ENCODE data around the gene ANK3. TPM values are rescaled to one million over a fixed set of nuclear protein-coding genes. Genes with fewer than 3 reads are reported as not detected.

ANK3 gene
- total RNA-seq, 1 experiment from 2014 or later, result 6.7 TPM

DNA sequence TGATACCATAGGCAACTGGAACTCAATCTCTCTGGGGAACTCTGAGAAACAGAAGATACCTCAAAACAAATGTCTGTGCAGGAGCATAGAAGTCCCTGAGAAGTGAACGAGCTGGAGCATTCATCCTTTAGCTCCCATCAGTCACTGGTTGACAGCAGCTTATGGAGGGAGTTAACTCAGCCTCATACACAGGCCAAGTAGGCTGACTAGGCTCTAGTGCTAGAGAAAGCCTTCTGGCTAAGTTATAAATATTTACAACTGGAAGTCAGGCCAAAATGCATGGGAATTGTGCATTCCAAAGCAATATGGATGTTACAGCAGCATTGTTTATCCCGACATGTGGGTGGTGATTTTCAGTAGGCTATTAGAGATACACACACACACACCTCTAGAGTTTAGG lies 66.5 kb downstream of the ANK3 start:
- BruUV-seq (replicated peaks), result no TSS peak
- Mint-ChIP-seq H3K27me3 (ENCODE audit: insufficient read depth, unreplicated experiment) (no peaks in the 10 kb centered on the region), H3K9me3 (ENCODE audit: unreplicated experiment) (no peaks in the 10 kb centered on the region), H3K4me3 (ENCODE audit: unreplicated experiment) (no peak overlapping the region), H3K27ac (ENCODE audit: low read depth, unreplicated experiment) (no peak overlapping the region), H3K36me3 (ENCODE audit: insufficient read depth, unreplicated experiment) (no peaks in the 10 kb centered on the region), H3K4me1 (ENCODE audit: insufficient read depth, unreplicated experiment) (no peaks in the 10 kb centered on the region)
- TF ChIP-seq, protein P1, sequence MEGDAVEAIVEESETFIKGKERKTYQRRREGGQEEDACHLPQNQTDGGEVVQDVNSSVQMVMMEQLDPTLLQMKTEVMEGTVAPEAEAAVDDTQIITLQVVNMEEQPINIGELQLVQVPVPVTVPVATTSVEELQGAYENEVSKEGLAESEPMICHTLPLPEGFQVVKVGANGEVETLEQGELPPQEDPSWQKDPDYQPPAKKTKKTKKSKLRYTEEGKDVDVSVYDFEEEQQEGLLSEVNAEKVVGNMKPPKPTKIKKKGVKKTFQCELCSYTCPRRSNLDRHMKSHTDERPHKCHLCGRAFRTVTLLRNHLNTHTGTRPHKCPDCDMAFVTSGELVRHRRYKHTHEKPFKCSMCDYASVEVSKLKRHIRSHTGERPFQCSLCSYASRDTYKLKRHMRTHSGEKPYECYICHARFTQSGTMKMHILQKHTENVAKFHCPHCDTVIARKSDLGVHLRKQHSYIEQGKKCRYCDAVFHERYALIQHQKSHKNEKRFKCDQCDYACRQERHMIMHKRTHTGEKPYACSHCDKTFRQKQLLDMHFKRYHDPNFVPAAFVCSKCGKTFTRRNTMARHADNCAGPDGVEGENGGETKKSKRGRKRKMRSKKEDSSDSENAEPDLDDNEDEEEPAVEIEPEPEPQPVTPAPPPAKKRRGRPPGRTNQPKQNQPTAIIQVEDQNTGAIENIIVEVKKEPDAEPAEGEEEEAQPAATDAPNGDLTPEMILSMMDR (IDR thresholded peaks at IDR 0.05; ENCODE audit: unreplicated experiment), result no peak
- intact Hi-C loops (cut with micrococcal nuclease), result no loop called here
- CTCF ChIA-PET, result no interaction called here
- no peak for DNase-seq (ENCODE audit: unreplicated experiment)
- POLR2A ChIA-PET, result no interaction called here

DNA sequence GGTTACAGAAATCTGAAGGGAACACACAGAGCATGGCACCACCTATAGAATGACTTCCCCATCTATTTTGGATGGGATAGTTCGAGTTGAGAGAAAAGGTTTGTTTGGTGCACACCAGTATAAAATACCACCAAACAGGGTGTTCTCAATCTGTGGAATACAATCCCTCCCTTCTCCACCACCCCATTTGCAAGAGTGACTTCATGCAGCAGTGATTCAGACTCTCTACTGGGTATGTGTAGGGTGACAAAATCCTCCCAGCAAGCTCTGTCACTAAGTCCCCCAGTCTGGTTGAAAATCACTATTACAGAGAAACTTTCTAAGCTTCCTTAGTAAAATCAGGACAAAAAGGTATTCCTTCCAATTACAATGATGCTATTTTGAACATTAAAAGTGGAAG lies 69.0 kb downstream of the ANK3 start:
- Mint-ChIP-seq H3K36me3 (ENCODE audit: insufficient read depth, unreplicated experiment) (no peaks in the 10 kb centered on the region), H3K4me1 (ENCODE audit: insufficient read depth, unreplicated experiment) (no peaks in the 10 kb centered on the region), H3K27ac (ENCODE audit: low read depth, unreplicated experiment) (no peak overlapping the region), H3K4me3 (ENCODE audit: unreplicated experiment) (no peak overlapping the region), H3K27me3 (ENCODE audit: insufficient read depth, unreplicated experiment) (no peaks in the 10 kb centered on the region), H3K9me3 (ENCODE audit: unreplicated experiment) (no peaks in the 10 kb centered on the region)
- no TSS peak for BruUV-seq (replicated peaks)
- intact Hi-C loops (cut with micrococcal nuclease), result no loop called here
- ChIA-PET CTCF (no interaction called here), POLR2A (interaction anchor here (1.0 kb wide), 1 partner anchor 329 kb away, joined by 3 read pairs; no protein-coding TSS in a partner anchor)
- TF ChIP-seq, protein P1 (IDR thresholded peaks at IDR 0.05; ENCODE audit: unreplicated experiment), result no peak
- no peak for DNase-seq (ENCODE audit: unreplicated experiment)

DNA sequence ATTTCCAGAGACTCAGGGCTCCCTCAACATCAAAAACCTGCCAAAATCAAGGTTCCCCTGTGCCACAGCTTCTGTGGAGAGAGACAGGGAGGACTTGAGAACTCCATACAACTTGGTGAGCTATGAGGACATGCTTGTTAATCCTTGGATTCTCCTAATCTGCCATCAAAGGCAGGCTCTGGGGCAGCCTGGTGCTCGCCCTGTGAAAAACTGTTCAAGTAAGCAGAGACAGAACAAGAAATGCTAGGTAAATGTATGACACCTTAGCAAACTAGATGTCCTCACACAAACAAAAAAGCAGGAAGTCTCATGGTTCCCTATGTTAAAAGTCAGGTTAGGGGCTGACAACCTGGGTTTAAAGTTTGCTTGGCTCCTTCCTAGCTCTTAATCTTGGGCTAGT lies 73.6 kb downstream of the ANK3 start:
- BruUV-seq (replicated peaks), result no TSS peak
- no peak for DNase-seq (ENCODE audit: unreplicated experiment)
- ChIA-PET POLR2A (interaction anchor here (0.7 kb wide), 1 partner anchor 80 kb away, joined by 3 read pairs; no protein-coding TSS in a partner anchor), CTCF (interaction anchor here (0.6 to 0.9 kb wide), 2 partner anchors 9 to 19 kb away, joined by 3 read pairs; no protein-coding TSS in a partner anchor)
- Mint-ChIP-seq H3K4me3 (ENCODE audit: unreplicated experiment) (no peak overlapping the region), H3K4me1 (ENCODE audit: insufficient read depth, unreplicated experiment) (peaks cover 25% of the 10 kb centered on the region), H3K27me3 (ENCODE audit: insufficient read depth, unreplicated experiment) (no peaks in the 10 kb centered on the region), H3K27ac (ENCODE audit: low read depth, unreplicated experiment) (no peak overlapping the region), H3K9me3 (ENCODE audit: unreplicated experiment) (no peaks in the 10 kb centered on the region), H3K36me3 (ENCODE audit: insufficient read depth, unreplicated experiment) (no peaks in the 10 kb centered on the region)
- TF ChIP-seq, protein P1 (IDR thresholded peaks at IDR 0.05; ENCODE audit: unreplicated experiment), result no peak
- intact Hi-C loops (cut with micrococcal nuclease), result loop anchor here (10.0 kb wide), 1 partner anchor 81 kb away; no protein-coding TSS in a partner anchor

DNA sequence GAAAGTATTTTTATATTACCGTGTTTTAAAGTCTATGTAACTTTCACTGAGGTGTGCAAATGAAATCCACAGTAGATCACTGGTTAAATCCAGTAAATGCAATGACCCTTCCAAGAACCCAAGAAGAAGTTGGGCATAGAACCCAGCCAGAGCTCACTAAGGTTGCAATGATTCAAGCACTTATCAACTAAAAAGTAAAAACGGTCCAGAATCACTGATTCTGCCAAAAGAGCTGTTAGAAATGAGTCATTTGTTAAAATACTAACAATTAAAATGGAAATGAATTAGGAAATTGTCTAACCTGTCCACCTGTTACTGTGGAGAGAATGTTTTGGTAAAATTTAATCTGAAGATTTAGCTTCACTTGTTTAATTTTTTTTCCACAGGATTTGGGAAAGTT lies 74.4 kb downstream of the ANK3 start:
- TF ChIP-seq, protein P1 (IDR thresholded peaks at IDR 0.05; ENCODE audit: unreplicated experiment), result no peak

More for the DNA sequence above, 74.4 kb downstream of the ANK3 start:
- no peaks in the 10 kb centered on the region for H3K27me3 Mint-ChIP-seq (ENCODE audit: insufficient read depth, unreplicated experiment)
- H3K36me3 Mint-ChIP-seq (ENCODE audit: insufficient read depth, unreplicated experiment), result no peaks in the 10 kb centered on the region
- H3K27ac Mint-ChIP-seq (ENCODE audit: low read depth, unreplicated experiment), result no peak overlapping the region
- no peaks in the 10 kb centered on the region for H3K9me3 Mint-ChIP-seq (ENCODE audit: unreplicated experiment)
- intact Hi-C loops (cut with micrococcal nuclease), result loop anchor here (10.0 kb wide), 1 partner anchor 81 kb away; no protein-coding TSS in a partner anchor
- ChIA-PET POLR2A (interaction anchor here (0.6 to 0.7 kb wide), 2 partner anchors 22 to 80 kb away, joined by 3 read pairs; no protein-coding TSS in a partner anchor), CTCF (interaction anchor here (0.6 to 0.9 kb wide), 4 partner anchors 9 to 68 kb away, joined by 3 to 5 read pairs (median 3); no protein-coding TSS in a partner anchor)
- no peak overlapping the region for H3K4me3 Mint-ChIP-seq (ENCODE audit: unreplicated experiment)
- no TSS peak for BruUV-seq (replicated peaks)
- peaks cover 25% of the 10 kb centered on the region for H3K4me1 Mint-ChIP-seq (ENCODE audit: insufficient read depth, unreplicated experiment)
- peak; percentile 1 for DNase-seq (ENCODE audit: unreplicated experiment)

All from MCF 10A (cell line).